Endothelial cell of umbilical vein (primary cell): ENCODE results near the gene DOCK1.

Experiments used
- CTCF ChIP-seq, 2 donors: IDR thresholded peaks; 1 replicate in 1 of 2; 2 replicates in 1 of 2; pipeline ENCODE4 v1.5.1; 2011; ENCODE audit warnings: low read length in 2 of 2, mild to moderate bottlenecking in 2 of 2, moderate library complexity in 2 of 2, control low read depth in 1 of 2, inconsistent platforms in 1 of 2, low read depth in 1 of 2; ENCODE audit not compliant: insufficient read depth in 1 of 2; ENCODE audit errors: extremely low read depth in 1 of 2
- MAX ChIP-seq: IDR thresholded peaks from 2 replicates; pipeline ENCODE4 v1.6.1; 2011; ENCODE audit not compliant: insufficient read depth, insufficient read length
- POLR2A ChIP-seq: IDR thresholded peaks from 2 replicates; pipeline ENCODE4 v1.6.1; 2012; ENCODE audit warnings: low read depth, mild to moderate bottlenecking, control low read depth, low read length
- POLR2AphosphoS5 ChIP-seq: IDR thresholded peaks from 2 replicates; pipeline ENCODE4 v1.6.1; 2012; ENCODE audit warnings: low read depth, mild to moderate bottlenecking, control low read depth, low read length, moderate library complexity; ENCODE audit not compliant: insufficient read depth

GRCh38 chr10:127135844-127136577 lies 230.8 kb downstream of the DOCK1 start:
- TF ChIP-seq POLR2AphosphoS5: no peak
- TF ChIP-seq CTCF (IDR thresholded peaks at IDR 0.05; ENCODE audit: extremely low read depth in 1 of 2, insufficient read depth in 1 of 2, low read depth in 1 of 2, low read length in 2 of 2): no peak
- no peak for TF ChIP-seq MAX
- TF ChIP-seq POLR2A: no peak
